ENCODE results near the gene THAP11.

GRCh38 chr16:67846063-67846319 lies 3.9 kb downstream of the THAP11 start:
- TF ChIP-seq CTCF (conservative IDR thresholded peaks at IDR 0.05; ENCODE audit: low read length) (no peak), EZH2phosphoT487 (IDR thresholded peaks at IDR 0.05; ENCODE audit: borderline replicate concordance) (no peak)

Data from Loucy (cell line).